GM19397 (cell line): ENCODE data around the gene ANTXRL.
"Not testable (repeated sequence)": the region's sequence is repeated elsewhere in the genome, so short reads cannot be mapped to it uniquely, and the experiment has no call there.

ENCODE experiments used
- ATAC-seq: cut with Tn5 transposase; IDR thresholded peaks from one replicate; pipeline ENCODE4 v1.9.1; 2021; ENCODE audit warnings: mild to moderate bottlenecking, moderate library complexity; ENCODE audit not compliant: unreplicated experiment

ANTXRL gene

DNA sequence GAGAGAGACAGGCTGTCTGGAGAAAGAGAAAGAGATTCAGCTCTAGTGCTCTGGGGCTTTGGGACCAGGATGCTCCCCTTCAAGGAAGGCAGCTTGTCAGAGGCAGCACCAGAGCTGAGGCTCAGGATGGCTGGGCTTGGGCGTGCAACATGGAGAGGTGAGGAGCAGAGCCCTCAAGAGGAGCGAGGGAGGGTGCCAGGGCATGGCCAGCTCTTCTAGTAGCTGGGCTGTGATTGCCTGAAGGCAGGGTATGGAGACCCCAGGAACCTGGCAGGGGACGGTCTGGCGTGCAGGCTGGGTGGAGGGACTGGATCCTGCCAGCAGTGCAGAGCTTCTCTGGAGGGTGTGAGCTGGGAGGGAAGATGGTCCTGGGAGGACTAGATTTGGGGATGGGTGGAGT, 40.2 kb downstream of the ANTXRL start:
- ATAC-seq, result no peak

DNA sequence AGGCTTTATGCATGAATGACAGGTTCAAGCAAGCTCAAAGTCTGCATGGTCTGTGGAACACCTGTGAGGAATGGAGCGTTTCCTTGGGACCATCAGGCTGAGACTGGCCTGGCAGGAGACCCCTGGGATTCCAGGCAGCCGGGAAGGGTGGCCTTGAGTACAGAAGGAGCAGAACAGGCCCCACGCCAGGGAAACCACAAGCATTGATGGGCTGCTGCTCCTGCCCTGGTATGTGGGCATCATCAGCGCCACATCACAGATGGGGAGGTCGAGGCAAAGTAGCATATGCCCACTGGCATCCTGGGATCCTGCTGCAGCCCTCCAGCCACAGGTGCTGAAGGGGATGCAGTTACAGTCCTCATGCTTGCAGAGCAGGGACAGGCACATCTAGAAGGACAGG, 40.9 kb downstream of the ANTXRL start:
- ATAC-seq, result no peak

DNA sequence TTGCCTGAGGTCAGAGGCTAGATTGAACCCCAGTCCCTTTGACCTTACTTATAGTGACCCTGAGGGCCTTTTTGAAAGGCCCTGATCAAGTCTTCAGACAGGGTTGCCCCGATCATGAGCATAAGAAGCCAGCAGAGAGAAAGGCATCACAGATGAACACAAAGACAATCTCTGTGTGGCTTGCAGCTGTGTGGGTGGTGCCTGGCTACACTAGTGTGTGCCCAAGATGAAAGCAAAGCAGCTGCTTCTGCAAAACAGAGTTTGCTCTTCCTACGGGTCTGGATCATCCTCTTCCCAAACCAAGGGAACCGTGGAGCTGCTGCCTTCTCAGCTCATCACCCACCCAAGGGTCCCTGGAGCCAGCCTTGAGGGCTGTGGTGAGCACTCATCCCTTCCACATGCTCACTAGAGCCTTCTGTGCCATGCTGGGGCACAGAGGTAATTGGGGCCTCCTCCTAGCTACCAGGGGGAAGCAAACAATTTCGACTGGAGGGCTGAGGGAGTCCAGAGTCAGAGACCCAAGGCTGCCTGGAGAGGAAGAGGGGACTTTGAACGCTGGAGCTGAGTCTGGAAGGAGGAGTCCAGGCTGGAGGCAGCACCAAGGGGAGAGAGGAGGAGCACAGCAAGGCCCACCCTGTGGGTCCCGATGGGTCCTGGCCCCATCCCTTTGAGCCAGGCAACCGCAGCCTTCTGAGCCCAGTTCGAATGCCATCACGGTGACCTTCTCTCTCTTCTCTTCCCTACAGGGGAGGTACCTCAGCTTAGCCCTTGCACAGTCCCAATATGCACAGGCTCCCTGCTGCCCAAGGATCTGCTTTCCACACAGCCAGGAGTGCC, 42.3 kb downstream of the ANTXRL start:
- ATAC-seq, result no peak

DNA sequence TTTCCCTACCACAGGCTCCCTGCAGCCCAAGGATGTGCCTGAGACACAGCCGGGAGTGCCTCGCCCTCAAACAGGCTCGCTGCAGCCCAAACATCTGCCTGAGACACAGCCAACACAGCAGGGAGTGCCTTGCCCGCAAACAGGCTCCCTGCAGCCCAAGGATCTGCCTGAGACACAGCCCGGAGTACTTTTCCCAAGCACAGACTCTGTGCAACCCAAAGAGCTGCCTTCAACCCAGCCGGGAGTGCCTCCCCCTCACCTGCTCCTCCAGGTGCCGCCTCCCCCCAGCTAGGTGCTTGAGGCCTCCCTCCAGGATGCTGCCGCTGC, 42.9 kb downstream of the ANTXRL start:
- no peak for ATAC-seq

DNA sequence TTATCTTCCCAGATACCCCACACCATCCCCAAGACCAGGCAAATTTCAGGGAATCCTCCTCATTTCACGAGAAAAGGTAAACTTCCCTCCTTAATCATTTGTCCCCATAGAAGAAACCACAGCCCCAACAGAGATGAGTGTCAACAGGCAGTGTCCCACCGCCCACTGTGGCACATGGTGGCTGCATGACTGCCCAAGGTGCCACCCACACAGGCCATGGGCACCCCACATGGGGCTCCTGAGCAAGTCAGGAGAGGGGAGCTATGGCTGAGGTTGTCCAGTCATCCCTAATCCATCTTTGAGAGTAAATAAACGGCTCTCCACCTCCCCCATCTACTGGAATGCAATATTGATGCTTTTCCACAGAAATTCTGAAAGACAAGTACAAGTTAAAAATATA, 44.1 kb downstream of the ANTXRL start:
- ATAC-seq, result no peak

DNA sequence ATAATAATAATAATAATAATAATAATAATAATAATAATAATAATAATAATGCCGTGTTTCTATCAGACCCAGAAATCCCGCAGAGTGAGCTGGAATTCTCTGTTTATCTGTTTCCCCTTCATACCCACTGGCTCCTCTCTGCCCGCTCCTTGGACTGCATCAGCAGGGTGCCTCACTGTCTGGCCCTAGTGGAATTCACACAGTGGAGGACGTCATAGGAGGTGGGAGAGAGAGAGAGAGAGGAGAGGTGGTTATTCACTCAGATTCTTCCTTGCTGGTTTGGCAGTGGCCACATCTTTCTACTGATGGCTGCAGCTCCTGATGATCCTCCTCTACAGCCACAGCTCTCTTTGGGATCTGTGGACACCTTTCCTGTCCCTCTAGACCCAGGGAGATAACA, 78.7 kb downstream of the ANTXRL start:
- ATAC-seq, result not testable (repeated sequence)

DNA sequence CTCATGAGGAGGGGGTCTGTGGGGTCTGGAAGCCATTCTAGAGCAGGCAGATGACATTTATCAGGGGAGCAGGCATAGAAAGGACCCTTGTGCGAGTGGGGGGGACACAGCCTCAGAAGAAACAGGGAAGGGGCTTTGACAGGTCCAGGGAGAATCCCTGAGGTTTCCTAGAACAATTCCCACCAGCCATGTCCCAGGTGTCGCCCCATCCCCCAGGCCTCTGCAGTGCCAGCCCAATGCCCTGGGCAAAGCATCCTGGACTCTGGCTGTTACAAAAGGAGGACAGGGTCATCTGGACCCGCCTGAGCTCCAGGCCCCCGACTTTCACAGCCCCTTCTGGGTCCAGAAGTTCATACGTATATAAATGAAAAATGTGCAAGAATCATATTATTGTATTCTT, 80.4 kb downstream of the ANTXRL start:
- ATAC-seq, result not testable (repeated sequence)

DNA sequence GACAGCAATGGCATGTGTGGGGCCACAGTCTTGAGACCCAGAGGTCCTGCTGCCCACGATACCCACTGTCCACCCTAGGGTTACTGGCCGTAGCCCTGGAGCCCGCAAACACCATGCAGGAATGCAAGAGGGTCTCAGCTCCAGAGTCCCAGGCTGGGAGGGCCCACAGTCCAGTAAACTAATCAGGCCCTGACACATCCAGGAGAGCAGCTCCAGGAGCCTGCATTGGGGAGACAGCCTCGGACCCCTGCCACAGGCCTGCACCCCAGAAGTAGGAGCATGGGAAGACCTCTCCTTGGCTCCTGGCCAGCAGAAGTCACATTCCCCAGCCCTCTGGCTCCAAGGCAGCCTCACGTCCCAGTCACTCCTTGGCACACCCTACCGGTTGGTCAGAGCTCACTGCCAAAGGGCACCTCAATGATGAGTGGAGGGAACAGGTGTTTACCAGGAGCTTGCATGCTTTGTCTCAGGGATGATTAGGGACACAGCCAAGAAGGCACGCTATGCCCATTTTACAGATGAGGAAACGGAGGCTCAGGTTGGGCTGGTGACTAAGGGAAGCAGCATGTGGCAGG, 81.0 kb downstream of the ANTXRL start:
- ATAC-seq, result not testable (repeated sequence)

DNA sequence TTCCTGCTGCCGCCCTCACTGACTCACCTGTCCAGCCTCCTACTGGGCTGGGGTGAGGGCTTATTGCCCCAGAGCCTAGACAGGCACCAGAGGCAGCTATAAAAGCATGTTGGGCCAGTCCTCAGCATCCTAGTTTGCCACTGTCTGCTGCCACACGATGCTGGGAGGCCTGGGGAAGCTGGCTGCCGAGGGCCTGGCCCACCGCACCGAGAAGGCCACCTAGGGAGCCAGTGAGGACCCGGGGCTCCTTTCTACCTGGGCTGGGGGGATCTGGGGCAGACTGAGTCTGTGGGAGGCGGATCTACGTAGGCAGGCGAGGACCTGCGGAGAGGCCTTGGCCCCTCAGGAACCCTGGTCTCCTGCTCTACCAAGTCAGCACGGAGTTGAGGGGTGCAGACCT, 82.2 kb downstream of the ANTXRL start:
- not testable (repeated sequence) for ATAC-seq

DNA sequence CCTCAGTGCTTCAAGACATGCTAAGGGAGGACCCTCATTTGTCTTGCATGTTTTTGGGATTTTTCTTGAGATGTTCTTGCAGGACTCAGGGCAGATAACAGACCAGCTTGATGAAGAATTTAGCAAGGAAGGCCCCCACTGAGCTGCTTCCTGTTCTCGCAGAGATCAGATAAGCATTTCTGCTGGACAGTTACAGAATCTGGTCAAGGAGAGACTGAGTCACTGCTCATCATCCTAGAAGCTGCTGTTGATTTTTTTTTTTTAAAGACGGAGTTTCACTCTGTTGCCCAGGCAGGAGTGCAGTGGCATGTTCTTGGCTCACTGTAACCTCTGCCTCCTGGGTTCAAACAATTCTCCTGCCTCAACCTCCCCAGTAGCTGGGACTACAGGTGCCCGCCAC, 87.6 kb downstream of the ANTXRL start:
- ATAC-seq, result not testable (repeated sequence)

DNA sequence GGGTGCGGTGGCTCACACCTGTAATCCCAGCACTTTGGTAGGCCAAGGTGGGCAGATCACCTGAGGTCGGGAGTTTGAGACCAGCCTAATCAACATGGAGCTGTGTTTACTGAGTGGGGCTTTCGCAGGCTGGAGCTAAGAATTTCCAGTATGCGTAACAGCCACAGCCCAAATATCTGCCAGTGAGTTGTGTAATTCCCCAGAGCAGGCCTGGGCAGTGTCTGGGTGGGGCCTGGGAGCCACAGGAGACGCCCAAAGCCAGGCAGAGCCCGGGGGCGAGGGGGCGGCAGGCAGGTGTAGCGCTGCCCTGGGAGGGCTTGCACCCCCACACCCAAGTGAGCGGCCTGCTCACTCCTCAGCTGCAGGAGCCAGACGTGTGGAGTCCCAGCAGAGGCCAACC, 88.6 kb downstream of the ANTXRL start, which contains the start of gene ANXA8L1:
ANXA8L1 (plus strand) TSS at position 371 of the 400 bp plus-strand sequence. CDS start 76 bp downstream, outside the sequence.
- not testable (repeated sequence) for ATAC-seq

DNA sequence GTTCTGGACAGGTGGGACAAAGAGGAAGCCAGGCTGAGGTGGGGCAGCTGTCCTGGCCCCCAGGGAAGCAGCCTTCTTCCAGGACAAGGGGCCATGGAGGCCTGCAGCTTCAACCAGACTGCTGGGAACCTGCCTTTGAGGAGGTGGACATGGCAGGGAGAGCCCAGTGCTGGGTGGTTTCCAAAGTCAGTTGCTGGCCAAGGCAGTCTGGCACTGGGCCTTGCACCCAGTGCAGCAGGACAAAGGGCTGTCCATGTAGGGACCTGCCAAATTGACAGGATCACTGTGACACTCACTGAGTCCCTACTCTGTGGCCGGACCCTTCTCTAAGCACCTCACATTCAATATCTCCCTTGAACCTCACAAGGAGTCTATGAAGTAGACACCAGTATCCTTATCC, 90.2 kb downstream of the ANTXRL start:
- ATAC-seq, result not testable (repeated sequence)

DNA sequence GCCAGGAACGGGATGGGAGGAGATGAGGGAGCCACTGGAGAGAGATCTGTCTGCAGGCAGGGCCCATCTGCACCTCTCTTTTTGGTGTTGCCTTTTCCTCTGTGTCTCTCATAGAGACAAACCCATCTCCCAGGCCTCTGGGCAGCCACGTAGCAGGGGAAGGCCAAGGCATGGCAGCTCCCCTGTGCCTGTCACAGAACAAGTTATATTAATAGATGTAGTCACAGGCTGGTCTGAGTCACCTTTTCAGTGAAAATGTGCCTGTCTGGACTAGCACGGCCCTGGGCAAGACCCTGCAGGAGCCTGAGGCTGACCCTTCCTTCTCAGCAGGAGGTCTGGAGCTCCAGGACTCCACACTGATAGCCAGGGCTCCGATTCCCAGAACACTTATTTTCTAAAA, 90.9 kb downstream of the ANTXRL start:
- not testable (repeated sequence) for ATAC-seq

DNA sequence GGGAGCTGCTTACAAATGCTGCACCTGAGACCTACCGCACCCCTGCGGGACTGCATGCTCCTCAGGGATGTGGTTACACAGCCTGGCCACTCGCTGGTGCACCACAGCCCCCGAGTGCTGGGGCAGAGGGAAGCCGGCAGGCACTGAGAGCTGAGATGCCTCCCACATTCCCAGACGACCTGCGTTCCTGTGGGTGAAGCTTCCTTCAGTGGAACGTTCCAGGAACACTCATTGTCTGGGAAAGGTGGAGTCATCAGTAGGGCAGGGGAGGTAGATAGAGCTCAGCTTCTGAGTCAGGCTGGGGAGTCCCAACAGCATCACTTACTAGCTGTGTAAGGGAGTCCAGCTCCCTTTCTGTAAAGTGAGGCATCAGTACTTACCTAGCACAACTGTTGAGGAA, 91.3 kb downstream of the ANTXRL start:
- ATAC-seq, result not testable (repeated sequence)

DNA sequence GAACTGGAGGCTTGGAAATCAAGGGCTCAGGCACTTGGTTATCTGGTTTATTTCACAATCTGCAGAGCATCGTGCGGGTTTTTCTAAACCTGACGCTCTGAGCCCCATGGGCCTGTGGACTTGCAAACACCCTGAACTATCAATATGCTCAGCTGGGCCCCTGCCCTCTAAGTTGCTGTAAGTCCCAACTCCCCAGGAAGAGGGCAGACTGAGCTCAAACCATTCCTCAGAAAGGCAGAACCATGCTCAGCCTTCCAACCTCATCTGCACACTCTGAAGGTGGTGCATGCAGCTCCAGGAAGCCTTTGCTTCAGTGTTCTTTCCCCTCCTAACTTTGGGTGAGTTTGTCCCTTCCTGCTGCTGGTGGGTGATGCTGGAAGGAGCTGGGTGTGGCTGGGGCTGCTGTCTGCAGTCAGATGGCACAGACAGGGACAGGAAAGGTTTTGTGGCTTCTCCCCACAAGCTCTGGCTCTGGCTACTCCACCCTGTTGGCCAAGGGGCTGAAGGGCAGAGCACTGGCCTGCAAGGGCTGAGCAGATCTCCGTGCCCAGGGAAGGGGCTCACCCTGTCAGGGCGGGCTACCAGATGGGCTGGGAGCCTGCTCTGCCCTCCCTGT, 92.5 kb downstream of the ANTXRL start:
- not testable (repeated sequence) for ATAC-seq
